ENCODE results near the gene RGS17.

RGS17 gene

DNA sequence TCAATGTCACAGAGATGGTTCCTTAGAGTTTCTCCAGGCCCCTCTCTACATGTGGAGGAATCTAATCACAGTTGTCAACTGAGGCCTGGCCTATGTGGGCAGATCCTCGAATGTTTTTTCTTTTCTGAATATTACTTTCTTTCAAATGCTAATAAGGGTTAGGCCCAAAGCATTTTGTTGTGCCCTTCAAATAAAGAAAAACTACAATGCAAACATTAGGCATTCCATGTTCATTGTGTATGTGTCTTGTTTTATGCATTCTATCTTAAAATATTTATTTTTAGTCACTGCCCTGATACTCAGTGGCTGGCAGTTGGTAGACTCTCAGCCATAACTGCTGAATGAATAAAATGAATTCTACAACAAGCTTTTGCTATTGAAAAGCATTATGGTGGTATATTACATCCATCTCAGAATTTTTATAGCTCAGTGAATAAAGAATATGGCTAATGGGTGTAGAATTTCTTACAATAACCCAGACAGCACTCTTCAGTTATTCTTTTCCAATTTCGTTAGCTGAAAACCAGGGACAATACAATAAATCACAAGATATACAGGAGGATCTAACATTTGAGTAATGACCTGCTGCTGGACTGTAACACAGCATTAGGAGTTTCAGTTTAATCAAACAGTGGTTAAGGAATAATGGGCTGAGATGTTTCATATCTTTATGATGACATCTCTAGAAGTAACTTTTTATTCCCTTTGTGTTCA lies 28.3 kb downstream of the RGS17 start:
- no peak for DNase-seq
- Histone ChIP-seq H3K27ac (no peak overlapping the region), H3K9me3 (ENCODE audit: severe bottlenecking) (no peaks in the 10 kb centered on the region), H3K27me3 (ENCODE audit: insufficient read depth, low read depth, severe bottlenecking) (no peaks in the 10 kb centered on the region), H3K4me3 (ENCODE audit: low read depth, low read length) (no peak overlapping the region), H3K36me3 (no peaks in the 10 kb centered on the region)
- TF ChIP-seq, protein P1, sequence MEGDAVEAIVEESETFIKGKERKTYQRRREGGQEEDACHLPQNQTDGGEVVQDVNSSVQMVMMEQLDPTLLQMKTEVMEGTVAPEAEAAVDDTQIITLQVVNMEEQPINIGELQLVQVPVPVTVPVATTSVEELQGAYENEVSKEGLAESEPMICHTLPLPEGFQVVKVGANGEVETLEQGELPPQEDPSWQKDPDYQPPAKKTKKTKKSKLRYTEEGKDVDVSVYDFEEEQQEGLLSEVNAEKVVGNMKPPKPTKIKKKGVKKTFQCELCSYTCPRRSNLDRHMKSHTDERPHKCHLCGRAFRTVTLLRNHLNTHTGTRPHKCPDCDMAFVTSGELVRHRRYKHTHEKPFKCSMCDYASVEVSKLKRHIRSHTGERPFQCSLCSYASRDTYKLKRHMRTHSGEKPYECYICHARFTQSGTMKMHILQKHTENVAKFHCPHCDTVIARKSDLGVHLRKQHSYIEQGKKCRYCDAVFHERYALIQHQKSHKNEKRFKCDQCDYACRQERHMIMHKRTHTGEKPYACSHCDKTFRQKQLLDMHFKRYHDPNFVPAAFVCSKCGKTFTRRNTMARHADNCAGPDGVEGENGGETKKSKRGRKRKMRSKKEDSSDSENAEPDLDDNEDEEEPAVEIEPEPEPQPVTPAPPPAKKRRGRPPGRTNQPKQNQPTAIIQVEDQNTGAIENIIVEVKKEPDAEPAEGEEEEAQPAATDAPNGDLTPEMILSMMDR (IDR thresholded peaks at IDR 0.05; ENCODE audit: low read depth, low read length), result no peak

DNA sequence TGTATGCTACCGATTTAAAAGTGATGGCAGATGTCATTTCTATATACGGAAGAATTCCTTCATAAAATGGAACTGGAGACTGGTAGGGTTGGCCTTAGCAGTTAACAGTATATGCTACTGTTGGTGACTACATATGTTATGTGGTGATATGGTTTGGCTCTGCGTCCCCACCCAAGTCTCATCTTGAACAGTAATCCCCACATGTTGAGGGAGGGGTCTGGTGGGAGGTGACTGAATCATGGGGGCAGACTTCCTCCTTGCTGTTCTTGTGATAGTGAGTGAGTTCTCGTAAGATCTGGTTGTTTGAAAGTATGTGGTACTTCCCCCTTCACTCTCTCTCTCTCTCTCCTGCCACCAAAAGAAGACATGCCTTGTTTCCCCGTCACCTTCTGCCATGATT lies 29.6 kb downstream of the RGS17 start:
- Histone ChIP-seq H3K9me3 (ENCODE audit: severe bottlenecking) (no peaks in the 10 kb centered on the region), H3K36me3 (no peaks in the 10 kb centered on the region), H3K27ac (no peak overlapping the region), H3K27me3 (ENCODE audit: insufficient read depth, low read depth, severe bottlenecking) (no peaks in the 10 kb centered on the region), H3K4me3 (ENCODE audit: low read depth, low read length) (no peak overlapping the region)
- DNase-seq, result no peak
- TF ChIP-seq, protein P1 (IDR thresholded peaks at IDR 0.05; ENCODE audit: low read depth, low read length), result no peak

DNA sequence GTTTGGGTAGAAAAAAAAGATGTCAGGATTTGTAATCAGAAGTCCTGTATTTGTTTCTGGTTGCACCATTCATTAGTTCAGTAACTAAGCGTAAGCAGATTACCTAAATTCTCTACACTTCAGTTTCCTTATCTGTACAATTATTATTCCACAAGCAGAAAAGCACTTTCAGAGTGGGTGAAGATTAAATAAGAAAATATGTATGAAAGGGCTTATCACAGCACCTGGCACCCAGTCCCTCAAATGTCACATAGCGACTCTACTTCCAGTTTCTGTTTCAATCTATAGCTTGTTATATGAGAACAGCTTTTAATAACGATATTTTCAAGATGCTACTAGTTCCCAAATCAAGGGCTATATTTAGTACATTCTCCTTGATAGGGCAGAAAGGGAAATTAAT lies 31.4 kb downstream of the RGS17 start:
- H3K27ac ChIP-seq, result no peak overlapping the region

DNA sequence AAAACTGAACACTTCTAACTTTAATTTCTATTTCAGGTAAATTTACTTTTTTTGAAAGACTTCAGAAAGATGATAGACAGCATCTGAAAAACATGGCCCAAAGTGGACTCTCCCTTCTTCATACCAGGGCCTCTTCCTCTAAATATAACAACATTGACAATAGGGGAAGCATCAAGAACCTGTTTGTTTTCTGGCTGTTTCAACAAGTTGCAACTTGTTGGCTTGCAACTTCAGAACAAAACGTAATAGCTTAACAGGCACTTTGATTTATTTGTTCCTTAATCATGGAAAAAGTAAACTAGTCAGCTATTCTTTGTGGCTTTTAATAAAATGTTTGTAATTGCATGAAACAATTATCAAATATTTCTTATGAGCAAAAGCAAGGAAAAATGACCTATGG lies 34.3 kb downstream of the RGS17 start:
- Histone ChIP-seq H3K4me3 (ENCODE audit: low read depth, low read length) (no peak overlapping the region), H3K27ac (no peak overlapping the region), H3K9me3 (ENCODE audit: severe bottlenecking) (peaks cover 2% of the 10 kb centered on the region), H3K36me3 (no peaks in the 10 kb centered on the region), H3K27me3 (ENCODE audit: insufficient read depth, low read depth, severe bottlenecking) (no peaks in the 10 kb centered on the region)
- no peak for DNase-seq
- TF ChIP-seq, protein P1 (IDR thresholded peaks at IDR 0.05; ENCODE audit: low read depth, low read length), result no peak

More for the DNA sequence above, 31.4 kb downstream of the RGS17 start:
- Histone ChIP-seq H3K4me3 (ENCODE audit: low read depth, low read length) (no peak overlapping the region), H3K27me3 (ENCODE audit: insufficient read depth, low read depth, severe bottlenecking) (no peaks in the 10 kb centered on the region), H3K9me3 (ENCODE audit: severe bottlenecking) (no peaks in the 10 kb centered on the region), H3K36me3 (no peaks in the 10 kb centered on the region)
- TF ChIP-seq, protein P1 (IDR thresholded peaks at IDR 0.05; ENCODE audit: low read depth, low read length), result no peak
- DNase-seq, result no peak

DNA sequence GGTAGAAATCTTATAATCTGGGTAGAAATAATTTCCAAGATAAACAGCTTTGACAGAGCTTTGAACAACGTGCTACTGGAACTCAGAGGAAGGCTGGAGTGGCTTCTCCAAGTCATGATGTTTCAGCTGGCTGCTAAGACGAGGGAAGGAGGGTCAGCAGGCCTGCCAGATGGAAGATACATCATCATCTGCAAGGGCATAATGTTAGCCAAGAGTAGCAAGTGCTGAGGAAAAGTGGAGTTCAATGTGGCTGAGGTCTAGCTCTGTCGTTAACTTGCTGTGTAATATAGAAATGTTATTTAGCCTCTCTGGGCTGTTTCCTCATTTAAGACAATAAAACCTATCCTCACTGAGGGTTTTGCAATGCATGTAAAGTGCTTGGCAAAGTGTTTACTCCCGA lies 35.1 kb downstream of the RGS17 start:
- DNase-seq, result peak; percentile 12
- no peaks in the 10 kb centered on the region for H3K27me3 ChIP-seq (ENCODE audit: insufficient read depth, low read depth, severe bottlenecking)
- no peaks in the 10 kb centered on the region for H3K36me3 ChIP-seq
- TF ChIP-seq, protein P1 (IDR thresholded peaks at IDR 0.05; ENCODE audit: low read depth, low read length), result no peak
- H3K4me3 ChIP-seq (ENCODE audit: low read depth, low read length), result no peak overlapping the region
- peaks cover 2% of the 10 kb centered on the region for H3K9me3 ChIP-seq (ENCODE audit: severe bottlenecking)
- no peak overlapping the region for H3K27ac ChIP-seq

Data from WERI-Rb-1 (cell line).